Measurements from ENCODE around the gene APMAP. TPM values are rescaled to one million over a fixed set of nuclear protein-coding genes. Genes with fewer than 3 reads are reported as not detected.

APMAP gene
- total and polyA plus RNA-seq, 2 of the 13 experiments (the other 11 are each of a cell fraction or from before 2014, with no cell fraction given), result 168 to 214 TPM

DNA sequence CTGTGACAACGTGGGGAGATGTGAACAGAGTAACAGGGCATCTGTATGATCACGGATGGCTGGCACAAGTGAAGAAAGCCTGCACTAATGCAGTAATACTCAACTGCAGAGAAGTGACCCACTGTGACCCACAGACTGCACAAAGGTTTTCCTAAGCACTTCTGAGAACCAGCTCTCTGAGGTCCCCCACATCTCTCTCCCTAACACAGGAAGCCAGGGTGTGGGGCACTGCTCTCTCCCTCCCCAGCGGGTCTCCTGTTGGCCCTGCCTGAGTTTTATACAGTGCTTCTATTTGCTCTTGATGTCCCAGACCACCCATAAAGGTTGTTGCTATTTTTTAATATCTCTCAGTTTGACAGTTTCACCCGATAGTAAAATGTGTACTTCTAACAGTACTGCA, 11.3 kb downstream of the APMAP start (continued):
- TF ChIP-seq ZNF646 (CRISPR knock-in tag; IDR thresholded peaks at IDR 0.05), result no peak
- TF ChIP-seq, protein P1, sequence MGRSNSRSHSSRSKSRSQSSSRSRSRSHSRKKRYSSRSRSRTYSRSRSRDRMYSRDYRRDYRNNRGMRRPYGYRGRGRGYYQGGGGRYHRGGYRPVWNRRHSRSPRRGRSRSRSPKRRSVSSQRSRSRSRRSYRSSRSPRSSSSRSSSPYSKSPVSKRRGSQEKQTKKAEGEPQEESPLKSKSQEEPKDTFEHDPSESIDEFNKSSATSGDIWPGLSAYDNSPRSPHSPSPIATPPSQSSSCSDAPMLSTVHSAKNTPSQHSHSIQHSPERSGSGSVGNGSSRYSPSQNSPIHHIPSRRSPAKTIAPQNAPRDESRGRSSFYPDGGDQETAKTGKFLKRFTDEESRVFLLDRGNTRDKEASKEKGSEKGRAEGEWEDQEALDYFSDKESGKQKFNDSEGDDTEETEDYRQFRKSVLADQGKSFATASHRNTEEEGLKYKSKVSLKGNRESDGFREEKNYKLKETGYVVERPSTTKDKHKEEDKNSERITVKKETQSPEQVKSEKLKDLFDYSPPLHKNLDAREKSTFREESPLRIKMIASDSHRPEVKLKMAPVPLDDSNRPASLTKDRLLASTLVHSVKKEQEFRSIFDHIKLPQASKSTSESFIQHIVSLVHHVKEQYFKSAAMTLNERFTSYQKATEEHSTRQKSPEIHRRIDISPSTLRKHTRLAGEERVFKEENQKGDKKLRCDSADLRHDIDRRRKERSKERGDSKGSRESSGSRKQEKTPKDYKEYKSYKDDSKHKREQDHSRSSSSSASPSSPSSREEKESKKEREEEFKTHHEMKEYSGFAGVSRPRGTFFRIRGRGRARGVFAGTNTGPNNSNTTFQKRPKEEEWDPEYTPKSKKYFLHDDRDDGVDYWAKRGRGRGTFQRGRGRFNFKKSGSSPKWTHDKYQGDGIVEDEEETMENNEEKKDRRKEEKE (IDR thresholded peaks at IDR 0.05), result no peak
- TF ChIP-seq FOXO4 (CRISPR knock-in tag; conservative IDR thresholded peaks at IDR 0.05), result no peak
- TF ChIP-seq ZNF703 (CRISPR knock-in tag; IDR thresholded peaks at IDR 0.05; ENCODE audit: borderline replicate concordance), result no peak
- TF ChIP-seq, protein P2, sequence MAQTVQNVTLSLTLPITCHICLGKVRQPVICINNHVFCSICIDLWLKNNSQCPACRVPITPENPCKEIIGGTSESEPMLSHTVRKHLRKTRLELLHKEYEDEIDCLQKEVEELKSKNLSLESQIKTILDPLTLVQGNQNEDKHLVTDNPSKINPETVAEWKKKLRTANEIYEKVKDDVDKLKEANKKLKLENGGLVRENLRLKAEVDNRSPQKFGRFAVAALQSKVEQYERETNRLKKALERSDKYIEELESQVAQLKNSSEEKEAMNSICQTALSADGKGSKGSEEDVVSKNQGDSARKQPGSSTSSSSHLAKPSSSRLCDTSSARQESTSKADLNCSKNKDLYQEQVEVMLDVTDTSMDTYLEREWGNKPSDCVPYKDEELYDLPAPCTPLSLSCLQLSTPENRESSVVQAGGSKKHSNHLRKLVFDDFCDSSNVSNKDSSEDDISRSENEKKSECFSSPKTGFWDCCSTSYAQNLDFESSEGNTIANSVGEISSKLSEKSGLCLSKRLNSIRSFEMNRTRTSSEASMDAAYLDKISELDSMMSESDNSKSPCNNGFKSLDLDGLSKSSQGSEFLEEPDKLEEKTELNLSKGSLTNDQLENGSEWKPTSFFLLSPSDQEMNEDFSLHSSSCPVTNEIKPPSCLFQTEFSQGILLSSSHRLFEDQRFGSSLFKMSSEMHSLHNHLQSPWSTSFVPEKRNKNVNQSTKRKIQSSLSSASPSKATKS (CRISPR knock-in tag; IDR thresholded peaks at IDR 0.05), result no peak
- TF ChIP-seq HIC2 (CRISPR knock-in tag; IDR thresholded peaks at IDR 0.05; ENCODE audit: low read depth), result no peak

All from HepG2 (cell line).